NCI-H526 (cell line): ENCODE data around the gene SLC16A2.

ENCODE experiments used
- DNase-seq, 2 experiments: peaks; one replicate each; lab custom pipeline; 2025; lab: John Stamatoyannopoulos, UW

Gene SLC16A2

GRCh38 chrX:74421036-74421739 is at the start of gene SLC16A2:
Gene SLC16A2 (plus strand): TSS chrX:74421493. CDS start chrX:74421638, 145 bp downstream.
- peak; percentile 45 to 83 for DNase-seq

- no peak for DNase-seq
Observed at GRCh38 chrX:74372272-74372671, 49.0 kb upstream of the SLC16A2 start.

GRCh38 chrX:74377282-74377681 is 44.0 kb upstream of the SLC16A2 start:
- DNase-seq = no peak

GRCh38 chrX:74382613-74383012 is 38.7 kb upstream of the SLC16A2 start:
- DNase-seq = peak; percentile 27 to 65

- peak; percentile 5 to 54 for DNase-seq
Observed at GRCh38 chrX:74383611-74384010, 37.7 kb upstream of the SLC16A2 start.

- no peak for DNase-seq
Observed at GRCh38 chrX:74389016-74389722, 32.1 kb upstream of the SLC16A2 start.

- DNase-seq = no peak
Observed at GRCh38 chrX:74395556-74395955, 25.7 kb upstream of the SLC16A2 start.

- DNase-seq = no peak
Observed at GRCh38 chrX:74405973-74406489, 15.3 kb upstream of the SLC16A2 start.

GRCh38 chrX:74408304-74408703 is 13.0 kb upstream of the SLC16A2 start:
- no peak for DNase-seq

GRCh38 chrX:74419864-74420195 is 1.5 kb upstream of the SLC16A2 start:
- DNase-seq = peak in 1 of 2 experiments; percentile 51

- DNase-seq = peak in 1 of 2 experiments; percentile 60
Observed at GRCh38 chrX:74420196-74421035, 877 bp upstream of the SLC16A2 start.

GRCh38 chrX:74421740-74422352 is 553 bp downstream of the SLC16A2 start:
- DNase-seq = no peak

GRCh38 chrX:74422576-74423288 is 1.4 kb downstream of the SLC16A2 start:
- DNase-seq = peak; percentile 16 to 66

- DNase-seq = peak in 1 of 2 experiments; percentile 6
Observed at GRCh38 chrX:74423289-74423998, 2.2 kb downstream of the SLC16A2 start.

- DNase-seq = no peak
Observed at GRCh38 chrX:74426071-74426470, 4.8 kb downstream of the SLC16A2 start.

- no peak for DNase-seq
Observed at GRCh38 chrX:74426615-74427014, 5.3 kb downstream of the SLC16A2 start.

GRCh38 chrX:74431797-74432196 is 10.5 kb downstream of the SLC16A2 start:
- DNase-seq = no peak

- DNase-seq = no peak
Observed at GRCh38 chrX:74434336-74434735, 13.0 kb downstream of the SLC16A2 start.

GRCh38 chrX:74437530-74437929 is 16.2 kb downstream of the SLC16A2 start:
- no peak for DNase-seq

- DNase-seq = no peak
Observed at GRCh38 chrX:74438764-74439163, 17.5 kb downstream of the SLC16A2 start.

GRCh38 chrX:74445099-74445498 is 23.8 kb downstream of the SLC16A2 start:
- DNase-seq = no peak
